Keratinocyte (primary cell): Measurements from ENCODE around the gene TRABD2B. TPM values are rescaled to one million over a fixed set of nuclear protein-coding genes. Genes with fewer than 3 reads are reported as not detected.

Experiments used
- DNase-seq: peaks from one replicate; pipeline ENCODE4 v3.0.0-alpha.2; 2011; ENCODE audit warnings: low read depth, missing footprints, low spot score
- FAIRE-seq: peaks from 2 replicates; lab custom pipeline; 2011; peaks lifted over from hg19 to GRCh38; lab: Jason Lieb, UNC
- H2AFZ ChIP-seq: 2 replicates; pipeline ENCODE4 v1.6.0; 2012; ENCODE audit warnings: low read length, control low read depth, inconsistent platforms; ENCODE audit not compliant: control insufficient read depth
- H3K27ac ChIP-seq: 2 replicates; pipeline ENCODE4 v1.5.1; 2011; ENCODE audit warnings: low read length; ENCODE audit not compliant: control insufficient read depth, insufficient read depth
- H3K27me3 ChIP-seq: 3 replicates; pipeline ENCODE4 v1.6.0; 2011; ENCODE audit warnings: low read length; ENCODE audit not compliant: control insufficient read depth, insufficient read depth; ENCODE audit errors: extremely low read depth
- H3K36me3 ChIP-seq, 2 experiments: 2 replicates in 1 of 2; 3 replicates in 1 of 2; pipeline ENCODE4 v1.5.1; 2011; ENCODE audit warnings: low read length in 2 of 2, mild to moderate bottlenecking in 1 of 2; ENCODE audit not compliant: control insufficient read depth in 2 of 2, insufficient read depth in 2 of 2; ENCODE audit errors: extremely low read depth in 1 of 2
- H3K4me1 ChIP-seq: 3 replicates; pipeline ENCODE4 v1.5.1; 2011; ENCODE audit warnings: low read length; ENCODE audit not compliant: control insufficient read depth, insufficient read depth; ENCODE audit errors: extremely low read depth
- H3K4me2 ChIP-seq: 3 replicates; pipeline ENCODE4 v1.6.0; 2011; ENCODE audit warnings: low read depth, low read length; ENCODE audit not compliant: control insufficient read depth, insufficient read depth; ENCODE audit errors: extremely low read depth
- H3K4me3 ChIP-seq, 3 experiments: fragments of 200-600 bp in 1 of 3; sonication (generic) in 1 of 3; 2 replicates in 2 of 3; 3 replicates in 1 of 3; pipeline ENCODE4 v1.5.1; 2011 to 2016; ENCODE audit warnings: low read length in 3 of 3, mild to moderate bottlenecking in 3 of 3, control low read depth in 2 of 3, inconsistent platforms in 1 of 3, low read depth in 1 of 3, mixed read lengths in 1 of 3, mixed run types in 1 of 3, moderate library complexity in 1 of 3; ENCODE audit not compliant: control insufficient read depth in 2 of 3, insufficient read depth in 2 of 3; ENCODE audit errors: extremely low read depth in 1 of 3
- H3K79me2 ChIP-seq: 2 replicates; pipeline ENCODE4 v1.6.0; 2012; ENCODE audit warnings: low read length; ENCODE audit not compliant: control insufficient read depth, insufficient read depth
- H3K9ac ChIP-seq: 3 replicates; pipeline ENCODE4 v1.6.0; 2011; ENCODE audit warnings: low read length; ENCODE audit not compliant: control insufficient read depth, insufficient read depth; ENCODE audit errors: extremely low read depth
- H3K9me1 ChIP-seq: 3 replicates; pipeline ENCODE4 v1.6.0; 2011; ENCODE audit warnings: low read length; ENCODE audit not compliant: control insufficient read depth, insufficient read depth; ENCODE audit errors: extremely low read depth
- H3K9me3 ChIP-seq: 2 replicates; pipeline ENCODE4 v1.5.1; 2012; ENCODE audit warnings: low read depth, low read length; ENCODE audit not compliant: control insufficient read depth
- H4K20me1 ChIP-seq: 3 replicates; pipeline ENCODE4 v1.6.0; 2011; ENCODE audit warnings: low read length; ENCODE audit not compliant: control insufficient read depth, insufficient read depth; ENCODE audit errors: extremely low read depth
- CTCF ChIP-seq, 3 experiments: IDR thresholded peaks in 1 of 3; conservative IDR thresholded peaks in 1 of 3; optimal IDR thresholded peaks in 1 of 3; 2 replicates in 2 of 3; 3 replicates in 1 of 3; pipeline versions ENCODE3 to v1.5.1; 2011; ENCODE audit warnings: low read length in 3 of 3, mild to moderate bottlenecking in 3 of 3, moderate library complexity in 2 of 3, control low read depth in 1 of 3, inconsistent platforms in 1 of 3; ENCODE audit not compliant: insufficient read depth in 2 of 3; ENCODE audit errors: extremely low read depth in 1 of 3
- EZH2 ChIP-seq: IDR thresholded peaks from one replicate; pipeline ENCODE4 v1.6.1; 2012; ENCODE audit warnings: inconsistent platforms, mild to moderate bottlenecking, low read length, moderate library complexity
- dilution Hi-C: fragments of 300-500 bp; cut with MboI; formaldehyde crosslinking; loops from one replicate; pipeline ENCODE4 v1.7.0; 2020; ENCODE audit warnings: low sequenced_read_pairs; ENCODE audit not compliant: extremely low pct_ligation_motif_present
- polyA plus RNA-seq, 5 experiments: library from polyadenylated mRNA; depleted of rRNA in 3 of 5; stranded (reverse) in 3 of 5; stranded (forward) in 1 of 5; unstranded in 1 of 5; fragments of >200 nt; gene quantifications; 1 replicate in 1 of 5; 2 replicates in 3 of 5; 3 replicates in 1 of 5; pipeline versions ENCODE4 v1.2.1 to v1.2.3, GENCODE V29; 2011 to 2012; ENCODE audit warnings: missing spikeins in 2 of 5, low read depth in 1 of 5, low replicate concordance in 1 of 5

The TRABD2B gene
- polyA plus RNA-seq, 1 donor (not counting 4 experiments of a cell fraction or from before 2014, with no cell fraction given), result 0.13 TPM

DNA sequence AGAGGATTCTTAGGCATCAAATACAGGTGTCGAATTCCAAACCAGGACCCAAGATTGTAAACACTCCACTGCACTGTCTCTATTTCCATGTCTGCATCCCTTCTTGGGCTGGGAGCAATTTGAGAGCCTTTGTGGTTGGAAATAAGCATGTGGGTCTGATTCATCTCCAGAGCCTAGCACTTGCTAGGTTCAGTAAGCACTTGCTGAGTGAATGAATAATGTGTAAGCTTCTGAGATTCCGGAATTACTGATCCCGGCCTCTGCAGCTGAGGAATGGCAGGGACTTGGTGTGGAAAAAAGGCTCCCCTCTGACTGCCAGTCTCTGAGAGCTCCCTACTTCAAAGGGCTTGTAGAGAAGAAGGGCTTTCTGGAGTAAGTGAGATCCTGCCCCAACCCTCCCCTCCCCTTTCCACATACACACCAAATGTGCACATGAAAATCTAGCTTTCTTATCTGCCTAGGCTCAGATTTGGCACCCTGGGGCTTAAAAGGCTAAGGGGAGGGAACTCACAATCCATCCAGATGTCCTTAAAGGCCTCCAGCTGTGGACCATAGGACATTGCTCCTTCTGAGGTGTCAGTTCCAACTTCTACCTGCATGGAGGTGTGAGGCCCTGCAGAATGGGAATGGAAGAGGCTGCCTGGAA, 39.6 kb upstream of the TRABD2B start:
- dilution Hi-C loops, result no loop called here
- DNase-seq, result no peak
- no peaks in the 10 kb centered on the region for H3K9me3 ChIP-seq
- H3K4me1 ChIP-seq, result peaks cover 3% of the 10 kb centered on the region
- no peaks in the 10 kb centered on the region for H3K36me3 ChIP-seq
- H2AFZ ChIP-seq, result no peak overlapping the region
- H3K9ac ChIP-seq, result no peak overlapping the region
- no peak overlapping the region for H3K4me2 ChIP-seq
- H3K79me2 ChIP-seq, result no peaks in the 10 kb centered on the region
- no peak overlapping the region for H3K4me3 ChIP-seq
- no peak for FAIRE-seq
- peaks cover 11% of the 10 kb centered on the region for H3K27me3 ChIP-seq
- TF ChIP-seq CTCF (optimal IDR thresholded peaks at IDR 0.05 in 1 of 3, IDR thresholded peaks at IDR 0.05 in 1 of 3, conservative IDR thresholded peaks at IDR 0.05 in 1 of 3; ENCODE audit: extremely low read depth in 1 of 3, insufficient read depth in 2 of 3, low read length in 3 of 3) (no peak), EZH2 (no peak)
- no peak overlapping the region for H3K27ac ChIP-seq
- H3K9me1 ChIP-seq, result no peaks in the 10 kb centered on the region
- H4K20me1 ChIP-seq, result no peaks in the 10 kb centered on the region

GRCh38 chr1:48035371-48036141, 38.4 kb upstream of the TRABD2B start:
- no peak for FAIRE-seq

More at GRCh38 chr1:48035371-48036141, 38.4 kb upstream of the TRABD2B start:
- peaks cover 7% of the 10 kb centered on the region for H3K27me3 ChIP-seq
- no peak overlapping the region for H3K9ac ChIP-seq
- no peak overlapping the region for H3K27ac ChIP-seq
- TF ChIP-seq EZH2 (no peak), CTCF (optimal IDR thresholded peaks at IDR 0.05 in 1 of 3, IDR thresholded peaks at IDR 0.05 in 1 of 3, conservative IDR thresholded peaks at IDR 0.05 in 1 of 3; ENCODE audit: extremely low read depth in 1 of 3, insufficient read depth in 2 of 3, low read length in 3 of 3) (no peak)
- no peak overlapping the region for H3K4me2 ChIP-seq
- DNase-seq, result no peak
- dilution Hi-C loops, result no loop called here
- H3K4me1 ChIP-seq, result peaks cover 3% of the 10 kb centered on the region
- H3K79me2 ChIP-seq, result no peaks in the 10 kb centered on the region
- no peaks in the 10 kb centered on the region for H3K9me1 ChIP-seq
- H3K36me3 ChIP-seq, result no peaks in the 10 kb centered on the region
- H3K4me3 ChIP-seq, result no peak overlapping the region
- H2AFZ ChIP-seq, result no peak overlapping the region
- no peaks in the 10 kb centered on the region for H3K9me3 ChIP-seq
- H4K20me1 ChIP-seq, result no peaks in the 10 kb centered on the region
